Upper lobe of right lung (tissue), 1 donor: ENCODE data around the gene UNC13D. TPM values are rescaled to one million over a fixed set of nuclear protein-coding genes. Genes with fewer than 3 reads are reported as not detected.

ENCODE experiments used
- ATAC-seq: fragments of 200-7000 bp; cut with Tn5 transposase; one replicate; pipeline ENCODE4 v1.9.1; 2020; ENCODE audit warnings: mild to moderate bottlenecking, moderate library complexity
- DNase-seq: peaks from one replicate; pipeline ENCODE4 v3.0.0-alpha.2; 2020
- H3K27ac ChIP-seq: fragments of 200-600 bp; one replicate; pipeline ENCODE4 v1.8.0; 2022
- H3K27me3 ChIP-seq: fragments of 200-600 bp; one replicate; pipeline ENCODE4 v1.8.0; 2022; ENCODE audit warnings: mild to moderate bottlenecking
- H3K36me3 ChIP-seq: fragments of 200-600 bp; one replicate; pipeline ENCODE4 v1.8.0; 2022
- H3K4me1 ChIP-seq: fragments of 200-600 bp; one replicate; pipeline ENCODE4 v1.8.0; 2022
- H3K4me3 ChIP-seq: fragments of 200-600 bp; one replicate; pipeline ENCODE4 v1.8.0; 2022; ENCODE audit warnings: mild to moderate bottlenecking
- H3K9me3 ChIP-seq: fragments of 200-600 bp; one replicate; pipeline ENCODE4 v1.8.0; 2022
- intact Hi-C: fragments of 100-400 bp; cut with DNase I; formaldehyde crosslinking; loops from one replicate; pipeline ENCODE4 v1.11.0; 2022
- total RNA-seq: library from RNA; stranded (reverse); fragmentation: NEBNext Ultra II Directional; extraction: Animal tissue kit (Norgen Biotek cat#: 25700); gene quantifications from one replicate; pipeline ENCODE4 v1.2.1, GENCODE V29; 2021
- TF ChIP-seq, protein P1 (sequence below): fragments of 200-600 bp; IDR thresholded peaks from one replicate; pipeline ENCODE4 v1.8.0; 2022; ENCODE audit warnings: antibody characterized with exemption
- donor health status: DM: no; HTN: yes; CAD: no; lungs with severe emphysema.

UNC13D gene
- total RNA-seq, 1 donor from 2014 or later: 145 TPM

DNA sequence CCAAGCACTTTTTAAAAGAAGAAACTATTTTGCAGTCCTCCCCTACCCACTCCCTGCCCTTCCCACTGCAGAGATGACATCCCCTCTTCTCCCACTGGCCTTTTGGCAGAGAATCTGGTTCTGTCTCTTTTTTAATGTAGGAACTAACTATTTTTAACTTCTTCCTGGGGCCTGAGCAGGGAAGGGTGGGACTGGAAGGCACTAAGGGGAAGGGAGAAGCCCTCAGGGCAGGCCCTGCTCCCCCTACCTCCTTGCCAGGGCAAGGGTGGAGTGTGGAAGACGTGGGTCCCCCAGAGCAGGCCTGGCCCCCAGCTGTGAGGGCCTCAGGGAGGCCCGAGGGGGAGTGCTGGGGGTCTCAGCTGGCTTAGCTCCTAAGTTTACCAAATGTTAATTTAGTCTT lies 19.5 kb downstream of the UNC13D start:
- DNase-seq: no peak
- no peak for ATAC-seq

DNA sequence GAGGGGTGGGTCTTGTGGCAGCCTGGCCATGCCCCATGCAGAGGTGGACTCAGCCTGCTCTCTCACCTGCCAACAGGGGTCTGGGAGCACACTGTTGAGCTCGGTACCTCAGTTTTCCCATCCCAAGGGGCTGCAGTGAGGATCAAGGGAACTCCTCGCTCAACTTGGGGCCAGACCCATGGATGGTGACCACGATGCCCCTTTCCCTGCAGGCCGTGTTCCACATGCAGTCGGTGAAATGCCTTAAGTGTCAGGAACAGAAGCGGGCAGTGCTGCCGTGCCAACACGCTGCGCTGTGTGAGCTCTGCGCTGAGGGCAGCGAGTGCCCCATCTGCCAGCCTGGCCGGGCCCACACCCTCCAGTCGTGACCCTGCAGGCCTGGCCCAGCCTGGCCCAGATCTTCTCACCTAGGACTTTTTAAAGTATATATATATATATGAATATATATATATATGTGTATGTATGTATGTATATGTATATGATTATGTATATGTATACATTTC lies 20.1 kb downstream of the UNC13D start:
- ATAC-seq (no peak), DNase-seq (no peak)
- Histone ChIP-seq H3K4me3 (no peak overlapping the region), H3K27me3 (no peaks in the 10 kb centered on the region), H3K9me3 (no peaks in the 10 kb centered on the region), H3K36me3 (peaks cover 70% of the 10 kb centered on the region), H3K27ac (no peak overlapping the region), H3K4me1 (peaks cover 16% of the 10 kb centered on the region)
- intact Hi-C loops: no loop called here
- TF ChIP-seq, protein P1, sequence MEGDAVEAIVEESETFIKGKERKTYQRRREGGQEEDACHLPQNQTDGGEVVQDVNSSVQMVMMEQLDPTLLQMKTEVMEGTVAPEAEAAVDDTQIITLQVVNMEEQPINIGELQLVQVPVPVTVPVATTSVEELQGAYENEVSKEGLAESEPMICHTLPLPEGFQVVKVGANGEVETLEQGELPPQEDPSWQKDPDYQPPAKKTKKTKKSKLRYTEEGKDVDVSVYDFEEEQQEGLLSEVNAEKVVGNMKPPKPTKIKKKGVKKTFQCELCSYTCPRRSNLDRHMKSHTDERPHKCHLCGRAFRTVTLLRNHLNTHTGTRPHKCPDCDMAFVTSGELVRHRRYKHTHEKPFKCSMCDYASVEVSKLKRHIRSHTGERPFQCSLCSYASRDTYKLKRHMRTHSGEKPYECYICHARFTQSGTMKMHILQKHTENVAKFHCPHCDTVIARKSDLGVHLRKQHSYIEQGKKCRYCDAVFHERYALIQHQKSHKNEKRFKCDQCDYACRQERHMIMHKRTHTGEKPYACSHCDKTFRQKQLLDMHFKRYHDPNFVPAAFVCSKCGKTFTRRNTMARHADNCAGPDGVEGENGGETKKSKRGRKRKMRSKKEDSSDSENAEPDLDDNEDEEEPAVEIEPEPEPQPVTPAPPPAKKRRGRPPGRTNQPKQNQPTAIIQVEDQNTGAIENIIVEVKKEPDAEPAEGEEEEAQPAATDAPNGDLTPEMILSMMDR: no peak

More for the DNA sequence above, 19.5 kb downstream of the UNC13D start:
- no peaks in the 10 kb centered on the region for H3K9me3 ChIP-seq
- no peak overlapping the region for H3K27ac ChIP-seq
- peaks cover 16% of the 10 kb centered on the region for H3K4me1 ChIP-seq
- no peak overlapping the region for H3K4me3 ChIP-seq
- no peaks in the 10 kb centered on the region for H3K27me3 ChIP-seq
- intact Hi-C loops: no loop called here
- TF ChIP-seq, protein P1: no peak
- peaks cover 69% of the 10 kb centered on the region for H3K36me3 ChIP-seq

DNA sequence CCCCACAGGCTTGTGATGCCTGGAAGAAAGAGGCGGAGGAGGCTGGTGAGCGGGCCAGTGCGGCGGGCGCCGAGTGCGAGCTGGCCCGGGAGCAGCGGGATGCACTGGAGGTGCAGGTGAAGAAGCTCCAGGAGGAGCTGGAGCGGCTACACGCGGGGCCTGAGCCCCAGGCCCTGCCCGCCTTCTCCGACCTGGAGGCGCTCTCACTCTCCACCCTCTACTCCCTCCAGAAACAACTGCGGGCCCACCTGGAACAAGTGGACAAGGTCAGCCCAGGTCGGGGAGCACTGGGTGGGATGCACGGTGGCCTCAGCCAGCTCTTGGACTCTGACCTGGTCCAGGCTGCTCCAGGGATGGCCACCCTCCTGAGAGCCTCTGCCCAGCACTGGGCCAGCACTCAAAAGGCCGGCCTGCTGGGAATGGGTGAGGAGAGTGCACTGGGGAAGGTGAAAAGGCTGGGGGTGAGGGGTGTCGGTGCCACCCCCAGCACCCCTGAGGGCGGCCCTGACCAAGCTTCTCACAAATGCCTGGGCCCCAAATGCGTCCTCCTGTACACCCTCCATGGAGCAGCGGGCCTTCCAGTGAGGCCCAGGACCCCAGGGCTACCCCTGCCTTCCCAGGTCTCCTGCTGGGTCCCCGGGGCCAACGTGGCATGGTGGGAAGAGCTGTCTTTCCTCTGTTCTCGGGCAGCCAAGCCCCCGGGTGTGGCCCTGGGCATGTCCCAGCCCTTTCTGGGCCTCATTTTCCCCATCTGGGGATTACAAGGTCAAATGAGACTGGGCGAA lies 20.8 kb downstream of the UNC13D start:
- peaks cover 70% of the 10 kb centered on the region for H3K36me3 ChIP-seq
- H3K4me1 ChIP-seq: peaks cover 16% of the 10 kb centered on the region
- no peak overlapping the region for H3K4me3 ChIP-seq
- H3K9me3 ChIP-seq: no peaks in the 10 kb centered on the region
- ATAC-seq (peak; percentile 1), DNase-seq (no peak)
- intact Hi-C loops: no loop called here
- H3K27me3 ChIP-seq: no peaks in the 10 kb centered on the region
- TF ChIP-seq, protein P1: no peak
- H3K27ac ChIP-seq: no peak overlapping the region

DNA sequence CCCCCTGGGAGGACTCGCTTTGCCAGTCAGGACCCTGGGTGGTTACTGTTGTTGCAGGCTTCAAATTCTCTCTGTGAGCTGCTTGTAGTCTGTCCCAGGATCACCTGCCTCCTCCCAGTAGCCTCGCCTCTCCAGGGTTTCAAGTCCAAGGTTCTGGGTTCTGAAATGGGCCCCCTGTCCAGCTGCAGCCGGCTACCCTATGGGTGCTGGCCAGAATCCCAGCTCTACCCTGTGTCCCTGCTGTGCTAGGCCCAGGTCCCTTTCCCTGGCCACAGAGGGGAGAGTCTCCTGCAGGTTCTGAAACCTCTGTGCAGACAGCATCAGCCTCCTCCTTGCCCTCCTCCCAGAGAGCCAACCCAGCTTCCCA lies 21.4 kb downstream of the UNC13D start:
- Histone ChIP-seq H3K4me1 (peaks cover 9% of the 10 kb centered on the region), H3K4me3 (no peak overlapping the region), H3K9me3 (no peaks in the 10 kb centered on the region), H3K36me3 (peaks cover 73% of the 10 kb centered on the region), H3K27me3 (no peaks in the 10 kb centered on the region), H3K27ac (no peak overlapping the region)
- no peak for ATAC-seq
- no peak for DNase-seq
- TF ChIP-seq, protein P1: no peak
- intact Hi-C loops: no loop called here

DNA sequence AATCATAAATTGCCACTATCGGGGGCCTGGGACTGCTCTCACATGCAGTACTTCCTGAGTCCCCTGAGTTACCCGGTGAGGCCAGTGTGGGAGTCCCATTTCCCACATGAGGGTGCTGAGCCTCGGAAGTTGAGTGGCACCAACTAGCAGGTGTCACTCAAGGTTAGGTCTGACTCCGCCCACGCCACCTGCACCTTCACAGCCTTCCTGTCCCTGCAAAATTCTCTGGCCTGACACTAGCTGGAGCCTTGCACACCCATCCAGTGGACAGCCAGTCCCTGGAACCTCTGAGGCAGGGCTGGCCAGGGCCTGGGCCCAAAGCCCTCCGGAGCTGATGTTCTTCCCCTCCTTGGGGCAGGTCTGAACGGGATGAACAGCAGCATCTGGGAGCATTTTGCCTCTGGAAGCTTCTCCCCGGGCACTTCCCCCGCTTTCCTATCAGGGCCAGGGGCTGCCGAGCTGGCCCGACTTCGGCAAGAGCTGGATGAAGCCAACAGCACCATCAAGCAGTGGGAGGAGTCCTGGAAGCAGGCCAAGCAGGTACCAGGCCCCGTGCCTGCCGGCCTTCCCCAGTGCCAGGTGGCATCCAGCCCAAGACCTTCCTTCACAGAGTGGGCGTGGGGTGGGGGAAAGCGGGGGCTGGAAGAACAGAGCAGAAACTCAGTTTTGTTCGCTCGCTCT lies 21.9 kb downstream of the UNC13D start:
- H3K27ac ChIP-seq: no peak overlapping the region
- DNase-seq: no peak
- H3K9me3 ChIP-seq: no peaks in the 10 kb centered on the region
- H3K36me3 ChIP-seq: peaks cover 78% of the 10 kb centered on the region
- TF ChIP-seq, protein P1: no peak
- intact Hi-C loops: no loop called here
- H3K4me1 ChIP-seq: peaks cover 4% of the 10 kb centered on the region
- no peaks in the 10 kb centered on the region for H3K27me3 ChIP-seq
- H3K4me3 ChIP-seq: no peak overlapping the region
- ATAC-seq: peak; percentile 27
